Liver (tissue), 9 donors: Measurements from ENCODE around the gene SOX6. TPM values are rescaled to one million over a fixed set of nuclear protein-coding genes. Genes with fewer than 3 reads are reported as not detected.

Experiments
- DNase-seq: peaks from one replicate; pipeline ENCODE4 v3.0.0-alpha.2; 2017; ENCODE audit warnings: low spot score
- H3K27ac ChIP-seq, 2 donors: one replicate each; pipeline ENCODE4 v1.7.0; 2013; ENCODE audit warnings: inconsistent platforms in 2 of 2, low read length in 2 of 2, control low read depth in 1 of 2, low read depth in 1 of 2, mild to moderate bottlenecking in 1 of 2
- H3K27me3 ChIP-seq, 4 donors: one replicate each; pipeline versions ENCODE4 v1.6.1 to v1.7.0; 2013; ENCODE audit warnings: low read length in 3 of 4, inconsistent platforms in 1 of 4, mild to moderate bottlenecking in 1 of 4, moderate library complexity in 1 of 4; ENCODE audit not compliant: control insufficient read depth in 4 of 4, insufficient read depth in 4 of 4
- H3K36me3 ChIP-seq, 4 donors: one replicate each; pipeline versions ENCODE4 v1.6.1 to v1.7.0; 2013; ENCODE audit warnings: low read length in 3 of 4, mild to moderate bottlenecking in 3 of 4, low read depth in 1 of 4, moderate library complexity in 1 of 4; ENCODE audit not compliant: control insufficient read depth in 4 of 4, insufficient read depth in 3 of 4
- H3K4me1 ChIP-seq, 4 donors: one replicate each; pipeline versions ENCODE4 v1.6.1 to v1.7.0; 2013; ENCODE audit warnings: low read length in 3 of 4, mild to moderate bottlenecking in 3 of 4, moderate library complexity in 1 of 4; ENCODE audit not compliant: control insufficient read depth in 4 of 4, insufficient read depth in 4 of 4
- H3K4me3 ChIP-seq, 3 donors: one replicate each; pipeline versions ENCODE4 v1.6.1 to v1.7.0; 2013; ENCODE audit warnings: low read length in 3 of 3, control low read depth in 1 of 3, low read depth in 1 of 3, mild to moderate bottlenecking in 1 of 3
- H3K9ac ChIP-seq, 2 donors: one replicate each; pipeline ENCODE4 v1.7.0; 2013; ENCODE audit warnings: low read length in 2 of 2, mild to moderate bottlenecking in 2 of 2, moderate library complexity in 2 of 2, control low read depth in 1 of 2, low read depth in 1 of 2
- H3K9me3 ChIP-seq, 4 donors: one replicate each; pipeline versions ENCODE4 v1.6.1 to v1.7.0; 2013; ENCODE audit warnings: low read length in 3 of 4; ENCODE audit not compliant: control insufficient read depth in 4 of 4
- ATF3 ChIP-seq: IDR thresholded peaks from 2 replicates; pipeline ENCODE4 v1.6.1; 2016; ENCODE audit warnings: antibody characterized with exemption
- CTCF ChIP-seq: fragments of 150-350 bp; IDR thresholded peaks from 2 replicates; pipeline ENCODE4 v1.5.1; 2017; ENCODE audit warnings: improper control_type of control experiment, low read depth, low read length; ENCODE audit not compliant: missing input control
- EGR1 ChIP-seq, 2 donors: IDR thresholded peaks; 2 replicates each; pipeline ENCODE4 v1.6.1; 2016 to 2018; ENCODE audit warnings: antibody characterized with exemption in 2 of 2, low read depth in 2 of 2
- FOXA1 ChIP-seq: IDR thresholded peaks from 2 replicates; pipeline ENCODE4 v1.6.1; 2016; ENCODE audit warnings: antibody characterized with exemption
- FOXA2 ChIP-seq: IDR thresholded peaks from 2 replicates; pipeline ENCODE4 v1.6.1; 2016; ENCODE audit warnings: antibody characterized with exemption
- GABPA ChIP-seq, 2 donors: IDR thresholded peaks in 1 of 2; conservative IDR thresholded peaks in 1 of 2; 2 replicates each; pipeline ENCODE4 v1.6.1; 2016; ENCODE audit warnings: antibody characterized with exemption in 2 of 2, mild to moderate bottlenecking in 1 of 2, moderate library complexity in 1 of 2
- HNF4A ChIP-seq, 2 donors: conservative IDR thresholded peaks; 2 replicates each; pipeline ENCODE4 v1.6.1; 2016; ENCODE audit warnings: antibody characterized with exemption in 2 of 2, mild to moderate bottlenecking in 2 of 2
- HNF4G ChIP-seq: IDR thresholded peaks from 2 replicates; pipeline ENCODE4 v1.6.1; 2016; ENCODE audit warnings: antibody characterized with exemption
- JUND ChIP-seq, 2 donors: IDR thresholded peaks; 2 replicates each; pipeline ENCODE4 v1.6.1; 2016; ENCODE audit warnings: antibody characterized with exemption in 2 of 2
- MAX ChIP-seq: IDR thresholded peaks from 2 replicates; pipeline ENCODE4 v1.6.1; 2016; ENCODE audit warnings: antibody characterized with exemption
- NR2F2 ChIP-seq: IDR thresholded peaks from 2 replicates; pipeline ENCODE4 v1.6.1; 2016; ENCODE audit warnings: antibody characterized with exemption
- RAD21 ChIP-seq, 2 donors: IDR thresholded peaks; 2 replicates each; pipeline ENCODE4 v1.6.1; 2016; ENCODE audit warnings: antibody characterized with exemption in 2 of 2, mild to moderate bottlenecking in 2 of 2
- RXRA ChIP-seq, 2 donors: IDR thresholded peaks; 2 replicates each; pipeline ENCODE4 v1.6.1; 2017 to 2018; ENCODE audit warnings: antibody characterized with exemption in 2 of 2, mild to moderate bottlenecking in 1 of 2
- SP1 ChIP-seq: IDR thresholded peaks from 2 replicates; pipeline ENCODE4 v1.6.1; 2018; ENCODE audit warnings: antibody characterized with exemption, mild to moderate bottlenecking
- TAF1 ChIP-seq: conservative IDR thresholded peaks from 2 replicates; pipeline ENCODE4 v1.6.1; 2016; ENCODE audit warnings: antibody characterized with exemption, mild to moderate bottlenecking
- YY1 ChIP-seq: IDR thresholded peaks from 2 replicates; pipeline ENCODE4 v1.6.1; 2016; ENCODE audit warnings: antibody characterized with exemption, mild to moderate bottlenecking
- ZBTB33 ChIP-seq: IDR thresholded peaks from 2 replicates; pipeline ENCODE4 v1.6.1; 2016; ENCODE audit warnings: antibody characterized with exemption
- WGBS: extraction: QIAGEN DNeasy Blood & Tissue Kit; methylation state at CpG from one replicate; pipeline ENCODE4 v1.1.7; 2013; 5-methylcytosine and 5-hydroxymethylcytosine counted together
- polyA plus RNA-seq, 2 donors: library from polyadenylated mRNA; stranded (reverse) in 1 of 2; unstranded in 1 of 2; fragments of 200-250 nt in 1 of 2; fragments of >200 nt in 1 of 2; fragmentation: Nextera tagmentation in 1 of 2; extraction: Ambion mirVana in 1 of 2; gene quantifications; one replicate each; pipeline versions ENCODE4 v1.2.1 to v1.2.3, GENCODE V29; 2013 to 2015
- total RNA-seq, 2 donors: library from RNA; depleted of rRNA; stranded (reverse); fragments of >200 nt; gene quantifications; one replicate each; pipeline ENCODE4 v1.2.3, GENCODE V29; 2014
- TF ChIP-seq, protein P1 (sequence below): IDR thresholded peaks from 2 replicates; pipeline ENCODE4 v1.6.1; 2016; ENCODE audit warnings: antibody characterized with exemption, mild to moderate bottlenecking
- donor health status: healthy.
- donor health status: healthy.
- donor health status: healthy.
- donor health status: healthy.
- donor health status: healthy.

The SOX6 gene
- total and polyA plus RNA-seq, 4 donors, result 2.4 to 111 (median 14.8) TPM

DNA sequence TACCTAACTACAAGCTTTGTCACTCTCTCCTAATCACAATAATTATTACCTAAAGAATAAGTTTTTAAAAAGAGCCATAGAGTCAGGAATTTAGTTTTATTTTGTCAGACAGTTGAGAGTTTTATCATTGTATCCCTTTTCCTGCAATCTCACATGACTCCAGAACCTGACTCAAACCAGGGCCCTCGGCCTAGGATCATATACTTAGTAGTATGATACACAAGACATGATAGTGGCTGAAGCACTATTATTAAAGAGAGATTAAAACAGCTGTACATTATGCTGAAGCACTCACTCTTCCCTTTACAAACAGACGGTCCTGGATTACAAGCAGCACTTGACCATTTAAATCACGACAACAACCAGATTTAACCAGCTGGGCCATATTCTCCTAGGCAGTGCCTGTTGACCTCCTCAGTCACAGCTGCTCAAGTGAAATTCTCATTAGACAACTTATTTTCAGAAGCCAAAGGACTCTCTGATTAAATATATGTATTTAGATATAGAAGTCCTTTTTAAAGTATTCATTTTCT is 44.0 kb downstream of the SOX6 start:
- 89% methylated on average over 3 of the region's 3 CpGs for WGBS
- Histone ChIP-seq H3K27me3 (no peaks in the 10 kb centered on the region), H3K27ac (no peak overlapping the region), H3K4me1 (no peaks in the 10 kb centered on the region), H3K4me3 (no peak overlapping the region), H3K9ac (no peak overlapping the region), H3K36me3 (no peaks in the 10 kb centered on the region), H3K9me3 (no peaks in the 10 kb centered on the region)
- DNase-seq, result no peak
- TF ChIP-seq JUND (IDR thresholded peaks at IDR 0.05), result no peak
- TF ChIP-seq YY1, result no peak
- no peak for TF ChIP-seq FOXA1
- no peak for TF ChIP-seq GABPA (IDR thresholded peaks at IDR 0.05 in 1 of 2, conservative IDR thresholded peaks at IDR 0.05 in 1 of 2)
- TF ChIP-seq CTCF, result no peak
- TF ChIP-seq HNF4G, result no peak
- TF ChIP-seq, protein P1, sequence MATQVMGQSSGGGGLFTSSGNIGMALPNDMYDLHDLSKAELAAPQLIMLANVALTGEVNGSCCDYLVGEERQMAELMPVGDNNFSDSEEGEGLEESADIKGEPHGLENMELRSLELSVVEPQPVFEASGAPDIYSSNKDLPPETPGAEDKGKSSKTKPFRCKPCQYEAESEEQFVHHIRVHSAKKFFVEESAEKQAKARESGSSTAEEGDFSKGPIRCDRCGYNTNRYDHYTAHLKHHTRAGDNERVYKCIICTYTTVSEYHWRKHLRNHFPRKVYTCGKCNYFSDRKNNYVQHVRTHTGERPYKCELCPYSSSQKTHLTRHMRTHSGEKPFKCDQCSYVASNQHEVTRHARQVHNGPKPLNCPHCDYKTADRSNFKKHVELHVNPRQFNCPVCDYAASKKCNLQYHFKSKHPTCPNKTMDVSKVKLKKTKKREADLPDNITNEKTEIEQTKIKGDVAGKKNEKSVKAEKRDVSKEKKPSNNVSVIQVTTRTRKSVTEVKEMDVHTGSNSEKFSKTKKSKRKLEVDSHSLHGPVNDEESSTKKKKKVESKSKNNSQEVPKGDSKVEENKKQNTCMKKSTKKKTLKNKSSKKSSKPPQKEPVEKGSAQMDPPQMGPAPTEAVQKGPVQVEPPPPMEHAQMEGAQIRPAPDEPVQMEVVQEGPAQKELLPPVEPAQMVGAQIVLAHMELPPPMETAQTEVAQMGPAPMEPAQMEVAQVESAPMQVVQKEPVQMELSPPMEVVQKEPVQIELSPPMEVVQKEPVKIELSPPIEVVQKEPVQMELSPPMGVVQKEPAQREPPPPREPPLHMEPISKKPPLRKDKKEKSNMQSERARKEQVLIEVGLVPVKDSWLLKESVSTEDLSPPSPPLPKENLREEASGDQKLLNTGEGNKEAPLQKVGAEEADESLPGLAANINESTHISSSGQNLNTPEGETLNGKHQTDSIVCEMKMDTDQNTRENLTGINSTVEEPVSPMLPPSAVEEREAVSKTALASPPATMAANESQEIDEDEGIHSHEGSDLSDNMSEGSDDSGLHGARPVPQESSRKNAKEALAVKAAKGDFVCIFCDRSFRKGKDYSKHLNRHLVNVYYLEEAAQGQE, result no peak
- TF ChIP-seq SP1, result no peak
- no peak for TF ChIP-seq EGR1 (IDR thresholded peaks at IDR 0.05; ENCODE audit: low read depth in 2 of 2)
- no peak for TF ChIP-seq RAD21 (IDR thresholded peaks at IDR 0.05)
- TF ChIP-seq ZBTB33, result no peak
- no peak for TF ChIP-seq TAF1
- TF ChIP-seq FOXA2, result no peak
- TF ChIP-seq MAX, result no peak
- no peak for TF ChIP-seq ATF3
- no peak for TF ChIP-seq NR2F2
- TF ChIP-seq HNF4A (conservative IDR thresholded peaks at IDR 0.05), result no peak
- no peak for TF ChIP-seq RXRA (IDR thresholded peaks at IDR 0.05)
